ENCODE results near the gene NPC1. TPM values are rescaled to one million over a fixed set of nuclear protein-coding genes. Genes with fewer than 3 reads are reported as not detected.

The NPC1 gene
- total RNA-seq, result 31.9 and 36.5 TPM in 2 replicates

- peak within 1 kb of the TSS; percentile 91 for H3K4me3 Mint-ChIP-seq
These were observed at the start of gene NPC1 for GRCh38 chr18:23586249-23587196. Gene NPC1, minus strand, starts transcription at chr18:23586506. Its CDS starts 163 bp downstream, at chr18:23586343.

GRCh38 chr18:23636071-23636399 is 49.7 kb upstream of the NPC1 start:
- Mint-ChIP-seq H3K9me3 (no peaks in the 10 kb centered on the region), H3K27me3 (peaks cover 3% of the 10 kb centered on the region), H3K36me3 (ENCODE audit: low read depth) (no peaks in the 10 kb centered on the region), H3K4me3 (no peak overlapping the region), H3K27ac (no peak overlapping the region), H3K4me1 (no peaks in the 10 kb centered on the region)
- POLR2A ChIA-PET, result no interaction called here
- no peak for TF ChIP-seq CTCF (IDR thresholded peaks at IDR 0.05)
- CTCF ChIA-PET, result no interaction called here
- ATAC-seq (ENCODE audit: low read depth), result no peak
- intact Hi-C loops (cut with micrococcal nuclease), result no loop called here
- DNase-seq, result no peak

More at GRCh38 chr18:23586249-23587196, at the start of gene NPC1:
- Mint-ChIP-seq H3K36me3 (ENCODE audit: low read depth) (peaks cover 11% of the 10 kb centered on the region), H3K9me3 (no peaks in the 10 kb centered on the region), H3K27me3 (no peaks in the 10 kb centered on the region), H3K27ac (peak within 1 kb of the TSS; percentile 95), H3K4me1 (peaks cover 31% of the 10 kb centered on the region)
- ATAC-seq (ENCODE audit: low read depth) (peak; percentile 88), DNase-seq (peak; percentile 94)
- POLR2A ChIA-PET, result interaction anchor here (0.6 to 2.9 kb wide), 7 partner anchors 23 to 615 kb away, joined by 3 to 12 read pairs (median 4); no protein-coding TSS in a partner anchor
- CTCF ChIA-PET, result interaction anchor here (2.5 to 4.4 kb wide), 2 partner anchors 71 to 88 kb away, joined by 8 to 32 read pairs; no protein-coding TSS in a partner anchor
- TF ChIP-seq CTCF (IDR thresholded peaks at IDR 0.05), result peak; percentile 39
- intact Hi-C loops (cut with micrococcal nuclease), result loop anchor here (1.0 to 5.0 kb wide), 11 partner anchors 45 to 787 kb away; partner anchors contain the start of genes RIOK3 and RMC1

DNA sequence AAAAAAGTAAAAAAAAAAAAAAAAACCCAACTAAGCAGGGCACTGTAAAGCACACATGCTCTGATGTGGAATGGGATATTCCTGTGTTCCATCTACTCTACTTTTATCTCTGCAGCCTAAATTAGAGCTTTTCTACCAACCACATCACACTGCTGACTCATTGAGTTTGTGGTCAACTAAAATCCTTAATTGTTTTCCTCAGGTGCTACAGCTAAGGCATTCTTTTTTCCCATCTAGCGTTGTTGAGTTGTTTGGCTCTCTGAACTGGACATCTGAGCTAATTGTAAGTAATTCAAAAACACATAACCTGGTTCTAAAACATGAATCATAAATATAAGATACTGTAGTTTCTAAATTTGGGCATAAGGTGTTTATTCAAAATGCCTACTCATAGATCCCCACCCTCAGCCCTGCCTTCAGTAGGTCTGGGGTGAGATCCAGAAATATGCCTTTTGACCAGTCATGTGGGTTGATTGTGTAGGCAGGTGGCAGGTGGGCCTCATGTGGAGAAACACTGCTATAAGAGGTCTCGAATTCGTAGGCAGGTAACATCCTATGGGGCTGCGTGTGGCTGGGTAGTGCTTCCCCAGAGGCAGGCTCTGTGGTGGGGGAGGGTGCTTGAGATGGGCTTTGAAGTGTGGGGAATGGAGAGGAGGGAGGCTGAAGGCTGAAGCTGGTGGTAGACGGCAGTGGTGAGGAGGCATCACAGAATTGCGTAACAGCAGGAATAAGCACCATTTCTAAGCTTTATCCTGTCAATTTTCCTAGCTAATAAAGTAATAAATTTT is 49.2 kb upstream of the NPC1 start:
- DNase-seq, result no peak
- ATAC-seq (ENCODE audit: low read depth), result no peak
- ChIA-PET CTCF (no interaction called here), POLR2A (interaction anchor here (0.6 kb wide), 1 partner anchor 88 kb away, joined by 3 read pairs; no protein-coding TSS in a partner anchor)
- Mint-ChIP-seq H3K36me3 (ENCODE audit: low read depth) (no peaks in the 10 kb centered on the region), H3K4me3 (no peak overlapping the region), H3K4me1 (no peaks in the 10 kb centered on the region), H3K9me3 (no peaks in the 10 kb centered on the region), H3K27me3 (peaks cover 3% of the 10 kb centered on the region), H3K27ac (no peak overlapping the region)
- TF ChIP-seq CTCF (IDR thresholded peaks at IDR 0.05), result no peak
- intact Hi-C loops (cut with micrococcal nuclease), result no loop called here

DNA sequence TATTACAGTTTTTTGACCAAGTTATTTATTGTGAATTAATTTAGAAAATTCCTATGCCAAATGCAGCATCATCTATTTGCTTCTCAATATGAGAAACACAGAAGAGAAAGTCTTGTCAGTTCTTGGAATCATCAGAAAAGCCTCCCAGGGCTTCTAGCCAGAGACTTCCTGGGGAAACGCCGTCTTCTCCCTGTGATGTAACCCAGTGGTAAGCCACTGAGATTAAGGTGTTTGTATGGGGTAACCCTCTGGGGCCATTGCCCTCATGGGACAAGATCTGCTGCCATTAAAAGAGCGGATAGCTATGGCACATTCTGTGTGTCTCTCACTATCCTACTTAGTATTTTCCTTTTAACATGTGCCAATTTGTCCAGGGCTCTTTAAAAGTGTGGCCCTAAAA is 48.4 kb upstream of the NPC1 start:
- no peak overlapping the region for H3K27ac Mint-ChIP-seq
- POLR2A ChIA-PET, result interaction anchor here (0.6 kb wide), 1 partner anchor 87 kb away, joined by 3 read pairs; no protein-coding TSS in a partner anchor

More for the DNA sequence above, 48.4 kb upstream of the NPC1 start:
- H3K9me3 Mint-ChIP-seq, result no peaks in the 10 kb centered on the region
- CTCF ChIA-PET, result no interaction called here
- H3K27me3 Mint-ChIP-seq, result peaks cover 3% of the 10 kb centered on the region
- no peaks in the 10 kb centered on the region for H3K4me1 Mint-ChIP-seq
- H3K36me3 Mint-ChIP-seq (ENCODE audit: low read depth), result no peaks in the 10 kb centered on the region
- no peak overlapping the region for H3K4me3 Mint-ChIP-seq
- intact Hi-C loops (cut with micrococcal nuclease), result no loop called here
- ATAC-seq (ENCODE audit: low read depth) (no peak), DNase-seq (no peak)
- TF ChIP-seq CTCF (IDR thresholded peaks at IDR 0.05), result no peak

Measured in activated B cell treated with CpG ODN at 0.5 μM for 24 hours (primary cell).